ENCODE results near the gene GALT.

Gene GALT

DNA sequence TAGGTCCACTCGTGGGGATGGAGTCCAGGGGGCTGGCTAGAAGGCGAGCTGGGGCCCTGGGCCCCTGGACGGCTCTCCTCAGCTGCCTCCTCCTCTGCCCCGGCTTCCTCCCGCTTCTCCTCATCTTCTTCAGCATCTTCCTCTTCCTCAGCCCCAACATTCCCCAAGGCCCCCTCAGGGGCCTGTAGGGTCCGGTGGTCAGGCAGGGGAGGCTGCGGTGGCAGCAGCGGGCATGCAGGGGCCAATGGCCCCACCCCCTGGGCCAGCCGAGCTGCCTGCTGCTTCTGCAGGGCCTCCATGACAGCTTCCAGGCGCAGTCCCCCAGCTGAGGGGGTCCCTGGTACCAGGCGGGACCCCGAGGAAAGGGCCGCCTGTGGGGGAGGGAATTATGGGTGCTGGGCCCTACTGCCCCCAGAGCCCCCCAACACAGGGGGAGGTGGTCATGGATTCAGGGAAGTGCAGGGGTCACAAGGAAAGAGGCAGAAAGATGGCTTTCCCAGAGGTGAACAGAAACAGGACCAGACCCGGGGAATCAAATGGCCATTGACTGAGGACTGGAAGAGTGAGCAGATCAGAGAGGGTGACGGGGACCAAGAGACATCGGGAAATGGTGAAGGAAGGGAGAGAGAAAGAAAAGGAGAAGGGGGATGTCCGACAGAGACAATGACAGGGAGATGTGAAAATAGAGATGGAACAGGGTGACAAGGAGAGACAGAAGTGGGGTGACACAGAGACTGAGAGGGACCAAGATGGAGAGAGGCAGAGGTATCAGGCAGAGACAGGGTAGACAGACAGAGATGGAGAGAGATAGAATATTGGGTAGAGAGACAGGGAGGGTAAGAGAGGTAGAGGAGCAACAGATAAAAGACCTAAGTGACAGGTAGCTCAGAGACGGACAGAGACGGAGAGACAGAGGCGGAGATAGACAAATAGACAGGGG, 18.5 kb upstream of the GALT start:
- no peaks in the 10 kb centered on the region for H3K36me3 ChIP-seq (ENCODE audit: control insufficient read depth in 1 of 2, insufficient read depth in 2 of 2, low read length in 2 of 2)
- H3K27ac ChIP-seq (ENCODE audit: low read depth, low read length), result no peak overlapping the region
- H3K27me3 ChIP-seq (ENCODE audit: control insufficient read depth in 1 of 2, insufficient read depth in 2 of 2, low read length in 2 of 2), result peaks cover 62% of the 10 kb centered on the region in 2 donors
- peak overlapping the region; percentile 23 to 59 for H3K4me3 ChIP-seq (ENCODE audit: low read depth in 1 of 2, low read length in 2 of 2)
- no peaks in the 10 kb centered on the region for H3K9me3 ChIP-seq (ENCODE audit: control insufficient read depth in 1 of 2, low read length in 2 of 2)
- H3K9ac ChIP-seq (ENCODE audit: low read depth in 1 of 2, low read length in 2 of 2), result no peak overlapping the region
- H3K4me1 ChIP-seq (ENCODE audit: control insufficient read depth in 1 of 2, insufficient read depth in 2 of 2, low read length in 2 of 2), result peaks cover 17 to 21% of the 10 kb centered on the region in 2 donors

DNA sequence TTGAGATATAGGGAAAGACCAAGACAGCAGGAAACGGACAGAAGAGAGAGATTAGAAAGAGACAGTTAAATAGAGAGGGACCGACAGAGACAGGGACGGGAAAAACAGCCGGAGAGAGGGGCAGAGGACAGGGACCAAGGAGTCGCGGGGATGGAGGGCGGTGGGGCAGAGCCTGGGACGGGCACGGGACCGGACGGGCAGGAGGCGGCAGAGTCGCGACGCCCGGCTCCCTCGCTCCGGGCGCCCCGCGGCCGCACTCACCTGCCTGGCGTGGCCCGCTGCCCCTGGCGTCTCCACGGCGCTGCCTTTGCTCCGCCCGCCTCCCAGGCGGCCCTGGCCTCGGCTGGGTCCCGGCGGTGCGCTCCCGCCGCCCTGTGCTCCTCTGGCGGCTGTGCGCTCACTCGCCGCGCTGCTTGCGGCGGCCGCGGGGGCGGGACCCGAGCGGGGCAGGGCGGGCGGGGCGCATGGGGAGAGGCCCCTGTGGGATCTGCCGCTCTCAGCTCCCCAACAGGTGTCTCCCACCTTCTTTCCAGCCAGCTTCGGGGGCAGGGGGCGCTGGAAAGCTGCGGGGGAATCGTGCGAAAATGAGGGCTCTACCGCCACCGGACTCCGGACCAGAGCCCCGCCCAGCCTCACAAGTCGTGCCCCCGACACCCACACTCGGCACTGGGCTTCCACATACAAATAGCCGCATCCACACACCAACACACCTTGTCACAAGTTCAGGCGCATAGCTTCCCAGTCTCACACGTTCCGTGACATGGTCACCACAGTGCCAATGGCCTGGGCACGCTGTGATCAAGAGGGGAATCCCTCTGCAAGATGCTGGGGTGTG, 17.6 kb upstream of the GALT start, which contains the start of gene ARID3C:
ARID3C (minus strand) TSS at position 411 of the 835 bp plus-strand sequence. CDS start 1,052 bp downstream, outside the sequence.
- H3K27me3 ChIP-seq (ENCODE audit: control insufficient read depth in 1 of 2, insufficient read depth in 2 of 2, low read length in 2 of 2), result peaks cover 53 to 54% of the 10 kb centered on the region in 2 donors
- H3K9me3 ChIP-seq (ENCODE audit: control insufficient read depth in 1 of 2, low read length in 2 of 2), result no peaks in the 10 kb centered on the region
- H3K4me1 ChIP-seq (ENCODE audit: control insufficient read depth in 1 of 2, insufficient read depth in 2 of 2, low read length in 2 of 2), result peaks cover 17 to 21% of the 10 kb centered on the region in 2 donors
- H3K27ac ChIP-seq (ENCODE audit: low read depth, low read length), result no peak within 1 kb of the TSS
- H3K36me3 ChIP-seq (ENCODE audit: control insufficient read depth in 1 of 2, insufficient read depth in 2 of 2, low read length in 2 of 2), result no peaks in the 10 kb centered on the region
- no peak within 1 kb of the TSS for H3K9ac ChIP-seq (ENCODE audit: low read depth in 1 of 2, low read length in 2 of 2)
- H3K4me3 ChIP-seq (ENCODE audit: low read depth in 1 of 2, low read length in 2 of 2), result peak within 1 kb of the TSS; percentile 45 to 59

DNA sequence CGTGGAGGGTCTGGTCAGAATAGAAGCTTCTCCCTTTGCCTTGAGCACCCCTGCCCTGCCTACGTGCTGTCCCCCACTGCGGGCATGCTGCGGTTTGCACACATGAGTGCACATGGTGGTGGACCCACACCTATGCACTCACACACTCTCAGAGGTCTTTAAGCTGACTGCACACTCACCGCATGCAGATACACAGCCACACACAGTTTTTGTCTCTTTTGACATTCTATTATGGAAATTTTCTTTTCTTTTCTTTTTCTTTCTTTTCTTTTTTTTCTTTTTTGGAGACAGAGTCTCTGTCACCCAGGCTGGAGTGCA, 17.0 kb upstream of the GALT start:
- H3K4me1 ChIP-seq (ENCODE audit: control insufficient read depth in 1 of 2, insufficient read depth in 2 of 2, low read length in 2 of 2), result peaks cover 19 to 21% of the 10 kb centered on the region in 2 donors
- H3K9me3 ChIP-seq (ENCODE audit: control insufficient read depth in 1 of 2, low read length in 2 of 2), result no peaks in the 10 kb centered on the region
- H3K27me3 ChIP-seq (ENCODE audit: control insufficient read depth in 1 of 2, insufficient read depth in 2 of 2, low read length in 2 of 2), result peaks cover 47 to 48% of the 10 kb centered on the region in 2 donors
- H3K9ac ChIP-seq (ENCODE audit: low read depth in 1 of 2, low read length in 2 of 2), result no peak overlapping the region
- no peaks in the 10 kb centered on the region for H3K36me3 ChIP-seq (ENCODE audit: control insufficient read depth in 1 of 2, insufficient read depth in 2 of 2, low read length in 2 of 2)
- no peak overlapping the region for H3K27ac ChIP-seq (ENCODE audit: low read depth, low read length)
- H3K4me3 ChIP-seq (ENCODE audit: low read depth in 1 of 2, low read length in 2 of 2), result peak overlapping the region; percentile 45 to 59

DNA sequence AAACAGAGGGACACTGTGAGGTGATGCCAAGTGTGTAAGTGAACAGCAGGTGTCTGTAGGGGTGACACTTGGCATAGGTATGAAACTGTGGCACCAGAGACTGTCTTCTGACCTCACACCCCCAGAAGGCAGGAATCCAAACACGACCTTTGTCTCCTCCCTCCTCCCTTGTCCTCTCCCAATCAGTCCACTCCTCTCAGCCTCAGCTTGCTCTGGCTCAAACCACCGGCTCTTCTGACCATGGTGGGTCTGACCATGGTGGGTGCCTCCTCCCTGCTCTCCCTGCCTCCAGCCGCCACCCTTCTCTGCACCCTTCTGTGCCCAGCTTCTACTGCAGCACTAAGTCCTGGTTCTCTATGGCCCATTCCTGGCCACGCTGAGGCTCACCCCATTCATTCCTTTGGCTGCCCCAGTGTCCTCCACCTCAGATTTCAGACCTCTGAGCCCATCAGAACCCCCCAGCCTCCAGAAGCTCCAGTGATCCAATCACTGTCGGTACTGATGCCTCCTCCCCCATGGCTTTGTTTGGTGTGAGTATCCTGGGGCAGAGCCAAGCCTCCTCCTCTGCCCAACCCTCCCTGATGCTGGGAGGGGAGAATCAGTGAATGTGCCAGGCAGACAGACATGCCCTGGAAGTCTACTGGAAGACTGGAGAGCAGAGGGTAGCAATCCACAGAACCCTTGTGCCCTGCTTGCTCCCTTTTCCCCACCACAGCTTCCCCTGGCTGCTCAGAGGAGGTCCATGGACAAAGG, 15.9 kb upstream of the GALT start:
- Histone ChIP-seq H3K36me3 (ENCODE audit: control insufficient read depth in 1 of 2, insufficient read depth in 2 of 2, low read length in 2 of 2) (peaks cover 4 to 11% of the 10 kb centered on the region in 2 donors), H3K27ac (ENCODE audit: low read depth, low read length) (no peak overlapping the region), H3K9ac (ENCODE audit: low read depth in 1 of 2, low read length in 2 of 2) (no peak overlapping the region), H3K4me1 (ENCODE audit: control insufficient read depth in 1 of 2, insufficient read depth in 2 of 2, low read length in 2 of 2) (peaks cover 19 to 21% of the 10 kb centered on the region in 2 donors), H3K9me3 (ENCODE audit: control insufficient read depth in 1 of 2, low read length in 2 of 2) (no peaks in the 10 kb centered on the region), H3K27me3 (ENCODE audit: control insufficient read depth in 1 of 2, insufficient read depth in 2 of 2, low read length in 2 of 2) (peaks cover 36 to 39% of the 10 kb centered on the region in 2 donors), H3K4me3 (ENCODE audit: low read depth in 1 of 2, low read length in 2 of 2) (peak overlapping the region in 1 of 2 donors; percentile 23)

DNA sequence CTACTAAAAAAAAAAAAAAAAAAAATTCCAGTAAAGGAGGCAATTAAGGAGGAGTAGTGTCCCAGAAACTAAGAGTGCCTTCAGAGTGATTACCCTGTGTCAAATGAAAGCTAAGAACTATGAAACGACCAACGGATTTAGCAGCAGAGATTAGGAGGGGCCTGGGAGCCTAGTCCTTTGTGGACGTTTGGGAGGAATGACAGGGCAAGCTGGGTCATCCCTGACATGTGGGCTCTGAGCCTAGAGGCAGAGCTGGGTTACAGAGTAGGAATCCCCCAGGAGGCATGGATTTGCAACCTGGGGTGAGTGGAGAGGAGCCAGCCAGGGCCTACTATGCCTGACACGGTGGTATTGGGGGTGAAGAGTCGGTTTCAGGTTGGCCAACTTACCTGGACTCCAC, 13.3 kb upstream of the GALT start:
- Histone ChIP-seq H3K27me3 (ENCODE audit: control insufficient read depth in 1 of 2, insufficient read depth in 2 of 2, low read length in 2 of 2) (peaks cover 10 to 15% of the 10 kb centered on the region in 2 donors), H3K27ac (ENCODE audit: low read depth, low read length) (no peak overlapping the region), H3K9me3 (ENCODE audit: control insufficient read depth in 1 of 2, low read length in 2 of 2) (no peaks in the 10 kb centered on the region), H3K4me3 (ENCODE audit: low read depth in 1 of 2, low read length in 2 of 2) (no peak overlapping the region), H3K9ac (ENCODE audit: low read depth in 1 of 2, low read length in 2 of 2) (no peak overlapping the region), H3K4me1 (ENCODE audit: control insufficient read depth in 1 of 2, insufficient read depth in 2 of 2, low read length in 2 of 2) (peaks cover 30 to 41% of the 10 kb centered on the region in 2 donors), H3K36me3 (ENCODE audit: control insufficient read depth in 1 of 2, insufficient read depth in 2 of 2, low read length in 2 of 2) (peaks cover 4 to 15% of the 10 kb centered on the region in 2 donors)

GRCh38 chr9:34633851-34634550, 12.5 kb upstream of the GALT start:
- Histone ChIP-seq H3K27ac (ENCODE audit: low read depth, low read length) (no peak overlapping the region), H3K36me3 (ENCODE audit: control insufficient read depth in 1 of 2, insufficient read depth in 2 of 2, low read length in 2 of 2) (peaks cover 4 to 15% of the 10 kb centered on the region in 2 donors), H3K9ac (ENCODE audit: low read depth in 1 of 2, low read length in 2 of 2) (no peak overlapping the region), H3K4me1 (ENCODE audit: control insufficient read depth in 1 of 2, insufficient read depth in 2 of 2, low read length in 2 of 2) (peaks cover 32 to 44% of the 10 kb centered on the region in 2 donors), H3K4me3 (ENCODE audit: low read depth in 1 of 2, low read length in 2 of 2) (no peak overlapping the region), H3K9me3 (ENCODE audit: control insufficient read depth in 1 of 2, low read length in 2 of 2) (no peaks in the 10 kb centered on the region), H3K27me3 (ENCODE audit: control insufficient read depth in 1 of 2, insufficient read depth in 2 of 2, low read length in 2 of 2) (peaks cover 5 to 9% of the 10 kb centered on the region in 2 donors)

DNA sequence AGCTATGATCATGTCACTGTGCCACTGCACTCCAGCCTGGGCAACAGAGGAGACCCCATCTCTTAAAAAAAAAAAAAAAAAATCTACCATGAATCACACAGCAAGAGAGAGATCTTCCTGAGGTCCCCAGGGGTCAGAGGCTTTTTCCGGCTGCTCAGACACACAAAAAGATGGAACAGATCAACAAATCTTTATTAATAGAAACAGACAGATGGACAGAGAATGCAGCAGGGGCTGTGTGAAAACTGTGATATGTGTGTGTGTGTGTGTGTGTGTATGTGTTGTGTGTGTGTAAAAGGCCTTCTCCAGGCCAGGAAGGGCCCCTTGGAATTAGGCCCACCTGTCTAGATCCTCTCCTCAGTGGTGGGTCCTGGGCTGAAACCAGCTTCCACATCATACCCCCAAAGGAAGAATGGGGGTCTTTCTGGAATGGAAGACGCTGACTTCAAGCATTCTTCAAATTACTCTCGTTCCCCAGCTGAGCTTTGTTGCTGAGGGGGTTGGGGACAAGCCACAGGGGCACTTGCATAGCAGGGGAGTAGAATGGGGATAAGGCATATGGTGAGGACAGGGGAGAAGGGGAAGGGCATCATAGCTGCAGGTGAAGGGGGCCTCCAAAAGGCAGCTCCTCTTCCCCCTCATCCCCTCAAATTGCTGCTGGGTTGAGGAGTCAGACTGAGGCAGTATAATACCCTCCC, 11.8 kb upstream of the GALT start:
- H3K27ac ChIP-seq (ENCODE audit: low read depth, low read length), result no peak overlapping the region
- H3K4me3 ChIP-seq (ENCODE audit: low read depth in 1 of 2, low read length in 2 of 2), result no peak overlapping the region

DNA sequence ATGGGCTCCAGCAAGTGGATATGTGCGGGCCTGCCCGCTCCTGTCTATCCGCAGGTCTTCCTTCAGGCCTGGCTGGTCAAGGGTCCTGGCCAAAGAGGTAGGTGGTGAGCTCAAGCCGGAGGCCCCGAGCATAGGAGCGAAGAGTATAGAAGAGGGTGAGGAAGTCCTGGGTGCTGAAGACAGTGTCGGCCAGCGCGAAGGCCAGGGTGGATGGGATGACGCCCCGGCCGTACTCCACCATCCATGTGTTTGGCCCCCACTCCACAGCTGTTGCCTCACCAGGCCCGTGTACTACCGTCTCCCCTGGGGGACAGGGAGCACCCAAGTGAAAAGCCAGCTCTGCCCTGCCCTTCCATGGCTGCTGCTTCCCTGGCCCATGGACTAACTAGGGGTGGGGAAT, 10.9 kb upstream of the GALT start:
- peak overlapping the region in 1 of 2 donors; percentile 10 for H3K9ac ChIP-seq (ENCODE audit: low read depth in 1 of 2, low read length in 2 of 2)
- H3K9me3 ChIP-seq (ENCODE audit: control insufficient read depth in 1 of 2, low read length in 2 of 2), result no peaks in the 10 kb centered on the region
- H3K36me3 ChIP-seq (ENCODE audit: control insufficient read depth in 1 of 2, insufficient read depth in 2 of 2, low read length in 2 of 2), result peaks cover 4 to 15% of the 10 kb centered on the region in 2 donors
- peaks cover 0 to 3% of the 10 kb centered on the region in 2 donors for H3K27me3 ChIP-seq (ENCODE audit: control insufficient read depth in 1 of 2, insufficient read depth in 2 of 2, low read length in 2 of 2)
- no peak overlapping the region for H3K4me3 ChIP-seq (ENCODE audit: low read depth in 1 of 2, low read length in 2 of 2)
- peaks cover 26 to 32% of the 10 kb centered on the region in 2 donors for H3K4me1 ChIP-seq (ENCODE audit: control insufficient read depth in 1 of 2, insufficient read depth in 2 of 2, low read length in 2 of 2)
- H3K27ac ChIP-seq (ENCODE audit: low read depth, low read length), result no peak overlapping the region

More for the DNA sequence above, 11.8 kb upstream of the GALT start:
- H3K9me3 ChIP-seq (ENCODE audit: control insufficient read depth in 1 of 2, low read length in 2 of 2), result no peaks in the 10 kb centered on the region
- peaks cover 32 to 39% of the 10 kb centered on the region in 2 donors for H3K4me1 ChIP-seq (ENCODE audit: control insufficient read depth in 1 of 2, insufficient read depth in 2 of 2, low read length in 2 of 2)
- H3K27me3 ChIP-seq (ENCODE audit: control insufficient read depth in 1 of 2, insufficient read depth in 2 of 2, low read length in 2 of 2), result peaks cover 0 to 3% of the 10 kb centered on the region in 2 donors
- H3K36me3 ChIP-seq (ENCODE audit: control insufficient read depth in 1 of 2, insufficient read depth in 2 of 2, low read length in 2 of 2), result peaks cover 4 to 15% of the 10 kb centered on the region in 2 donors
- no peak overlapping the region for H3K9ac ChIP-seq (ENCODE audit: low read depth in 1 of 2, low read length in 2 of 2)
